KBM-7 (cell line): ENCODE results near the gene PAM16.

Experiments
- DNase-seq: peaks from one replicate; pipeline ENCODE4 v3.0.0-alpha.2; 2015
- in situ Hi-C: fragments of 300-500 bp; cut with MboI; formaldehyde crosslinking; loops from 2 replicates; pipeline ENCODE4 v1.14.3; 2020; ENCODE audit warnings: low sequenced_read_pairs, low pct_unique_long_range_greater_than_20kb, mixed read lengths

Gene PAM16

DNA sequence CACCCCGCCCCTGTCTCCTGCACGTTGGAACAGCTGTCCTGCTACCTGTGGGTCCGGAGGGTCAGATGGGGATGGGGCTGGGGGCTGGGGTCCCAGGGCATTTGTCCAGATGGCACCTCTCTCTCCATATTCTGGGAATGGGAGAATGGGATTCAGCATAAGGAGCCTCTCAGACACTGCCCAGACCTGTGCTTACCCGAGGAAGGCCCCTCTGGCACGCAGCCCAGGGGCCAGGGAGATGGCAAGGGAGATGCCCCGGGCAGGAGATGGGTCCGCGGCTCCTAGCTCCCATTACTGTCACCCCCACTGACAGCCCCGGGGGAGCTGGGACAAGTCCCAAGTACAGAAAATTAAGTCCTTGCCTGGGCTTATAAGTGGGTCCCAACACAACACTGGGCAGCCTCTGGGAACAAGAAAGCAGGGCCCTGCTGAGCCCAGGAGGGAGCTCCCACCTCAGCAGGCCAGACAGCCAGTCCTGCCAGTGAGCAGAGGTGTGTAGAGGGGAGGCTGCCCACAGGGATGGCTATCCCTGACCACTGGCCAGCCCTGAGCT is 22.3 kb upstream of the PAM16 start:
- DNase-seq: no peak
- in situ Hi-C loops: no loop called here

DNA sequence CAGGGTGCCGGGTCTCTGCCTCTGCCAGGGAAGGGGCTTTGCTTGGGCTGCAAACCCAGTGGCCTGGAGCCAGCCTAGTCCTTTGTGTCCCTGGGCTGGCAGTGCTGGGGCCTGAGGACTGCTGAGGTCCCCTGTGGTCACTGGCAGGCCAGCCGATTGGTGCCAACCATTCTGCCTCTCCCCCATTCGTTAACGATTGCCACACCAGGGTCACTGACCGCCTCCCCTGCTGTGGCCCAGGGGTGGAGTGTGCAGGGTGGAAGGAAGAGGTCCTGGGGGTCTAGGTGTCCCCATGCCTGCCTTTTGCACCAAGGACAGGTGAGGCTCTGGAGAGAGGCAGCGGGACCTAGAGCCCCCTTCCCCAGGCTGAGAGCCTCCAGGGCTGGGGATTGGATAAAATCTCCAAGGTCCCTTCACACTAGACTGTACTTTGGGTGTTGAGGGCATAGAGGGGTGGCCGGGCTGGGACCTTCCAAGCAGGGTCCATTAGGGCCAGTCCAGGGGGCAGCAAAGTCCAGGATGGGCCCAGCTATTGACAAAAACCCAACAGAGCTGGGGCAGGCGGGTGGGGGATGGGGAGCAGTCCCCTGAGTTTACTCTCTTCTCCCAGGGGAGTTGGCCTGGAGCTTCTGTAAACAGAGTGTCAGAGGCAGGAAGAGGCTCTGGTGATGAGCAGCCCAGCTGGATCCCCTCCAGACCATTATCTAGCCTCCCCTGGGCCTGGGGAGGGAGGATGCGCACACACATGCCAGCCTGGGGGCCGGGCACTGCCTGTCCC is 21.6 kb upstream of the PAM16 start:
- DNase-seq: no peak
- in situ Hi-C loops: no loop called here

DNA sequence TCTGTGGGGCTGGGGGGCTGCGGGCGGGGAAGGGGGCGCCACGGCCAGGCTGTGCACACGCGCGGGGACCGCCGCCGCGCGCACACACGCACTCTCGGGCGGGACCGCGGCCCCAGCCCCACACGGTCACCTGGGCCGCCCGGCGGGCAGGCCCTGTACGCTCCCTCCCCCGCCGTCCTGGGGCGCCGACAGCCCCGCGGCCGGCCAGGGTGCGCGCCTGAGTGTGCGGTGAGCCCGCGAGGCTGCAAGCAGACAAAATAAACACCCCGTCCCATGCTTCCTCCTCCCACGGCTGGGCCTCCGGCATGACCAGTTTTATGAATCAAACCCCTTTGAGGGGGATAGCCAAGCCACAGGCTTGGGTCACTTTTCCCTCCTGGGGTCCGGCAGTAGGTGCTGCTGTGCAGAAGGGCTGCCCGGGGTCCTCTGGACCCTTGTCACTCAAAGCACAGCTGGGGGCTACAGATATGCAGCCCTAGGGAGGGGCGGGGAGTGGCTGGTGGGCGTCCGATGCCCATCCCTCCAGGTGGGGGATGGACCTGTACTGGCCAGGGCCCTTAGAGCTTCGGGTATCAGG is 21.0 kb upstream of the PAM16 start:
- DNase-seq: no peak
- in situ Hi-C loops: no loop called here

DNA sequence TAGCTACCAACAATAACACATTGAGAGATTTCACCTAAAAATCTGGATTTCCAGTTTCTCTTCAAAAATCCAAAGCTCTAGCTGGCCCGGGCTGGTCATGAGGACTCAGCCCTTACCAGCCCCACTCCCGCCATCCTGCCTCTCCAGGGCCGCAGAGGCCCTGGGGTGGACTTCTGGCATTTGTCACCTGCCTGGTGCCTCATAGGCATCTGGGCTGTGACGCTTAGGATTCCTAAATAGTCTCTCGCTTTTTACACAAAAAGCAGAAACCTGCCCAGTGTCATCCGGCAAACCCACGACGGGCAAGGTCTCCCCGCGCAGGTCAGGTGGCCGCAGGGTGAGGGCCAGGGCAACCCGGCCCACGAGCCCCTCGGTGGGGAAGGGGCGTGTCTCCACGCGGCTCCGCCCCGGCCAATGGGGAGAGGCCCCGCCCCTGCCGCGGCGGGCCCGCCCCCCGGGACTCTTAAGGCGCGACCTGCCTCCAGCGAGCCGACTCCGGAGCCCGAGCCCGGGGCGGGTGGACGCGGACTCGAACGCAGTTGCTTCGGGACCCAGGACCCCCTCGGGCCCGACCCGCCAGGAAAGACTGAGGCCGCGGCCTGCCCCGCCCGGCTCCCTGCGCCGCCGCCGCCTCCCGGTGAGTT is 20.4 kb upstream of the PAM16 start, which contains the start of gene VASN:
VASN (plus strand) TSS at position 492 of the 644 bp plus-strand sequence. CDS start 9,030 bp downstream, outside the sequence.
- in situ Hi-C loops: no loop called here
- no peak for DNase-seq

DNA sequence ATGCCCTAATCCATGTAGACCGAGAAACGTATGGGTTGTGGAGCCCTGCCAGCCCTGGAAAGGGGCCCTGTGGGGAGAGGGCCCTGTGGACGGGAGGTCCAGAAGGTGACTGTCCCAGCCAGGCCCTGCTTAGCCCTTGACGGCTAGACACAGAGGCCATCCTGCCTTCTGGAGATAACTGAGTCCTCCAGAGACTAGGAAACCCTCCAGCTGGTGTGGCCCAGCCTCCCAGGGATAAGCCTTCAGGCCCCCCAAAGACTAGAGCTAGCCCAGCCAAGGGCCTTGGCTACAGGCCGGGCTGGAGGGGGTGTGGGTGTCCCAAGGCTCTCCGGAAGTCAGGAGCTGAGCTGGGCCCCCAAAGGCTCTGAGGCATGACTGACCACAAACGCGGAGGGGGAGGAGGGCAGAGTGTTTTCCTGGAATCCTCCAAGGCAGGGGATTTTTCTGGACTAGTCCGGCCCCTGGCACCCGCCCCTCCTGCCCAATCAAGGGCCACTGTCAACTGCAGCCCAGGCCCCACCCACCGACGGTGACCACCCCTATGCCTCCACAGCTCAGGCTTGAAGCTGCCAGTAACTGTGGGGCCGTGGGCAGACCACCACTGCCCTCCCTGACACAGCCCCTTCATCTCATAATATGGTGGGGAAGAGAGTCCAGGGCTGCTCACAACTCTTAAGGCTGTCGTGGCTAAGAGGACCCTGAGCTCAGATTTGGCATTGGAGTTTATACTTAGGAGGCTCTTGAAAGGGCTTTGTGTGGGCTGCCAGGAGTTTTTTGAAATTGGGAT is 19.6 kb upstream of the PAM16 start:
- DNase-seq: peak; percentile 53
- in situ Hi-C loops: no loop called here

DNA sequence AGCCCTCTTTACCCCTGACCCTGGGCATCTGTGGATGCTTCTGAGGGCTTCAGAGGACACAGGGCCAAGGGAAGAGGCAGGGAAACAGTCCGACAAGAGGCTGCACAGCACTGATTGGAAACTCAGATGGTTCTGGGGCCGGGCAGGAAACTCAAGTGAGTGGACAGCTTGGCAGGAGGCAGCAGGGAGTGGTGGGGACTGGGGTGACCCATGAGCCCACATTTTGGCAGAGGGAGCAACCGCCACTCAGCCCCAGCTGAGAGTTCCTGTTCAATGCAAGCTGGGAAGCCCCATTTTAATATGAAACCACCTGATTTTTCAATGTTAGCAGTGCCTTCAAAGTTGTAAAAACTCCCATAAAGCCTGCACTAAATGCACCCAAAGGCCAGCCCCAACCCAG is 19.0 kb upstream of the PAM16 start:
- no peak for DNase-seq
- in situ Hi-C loops: no loop called here

DNA sequence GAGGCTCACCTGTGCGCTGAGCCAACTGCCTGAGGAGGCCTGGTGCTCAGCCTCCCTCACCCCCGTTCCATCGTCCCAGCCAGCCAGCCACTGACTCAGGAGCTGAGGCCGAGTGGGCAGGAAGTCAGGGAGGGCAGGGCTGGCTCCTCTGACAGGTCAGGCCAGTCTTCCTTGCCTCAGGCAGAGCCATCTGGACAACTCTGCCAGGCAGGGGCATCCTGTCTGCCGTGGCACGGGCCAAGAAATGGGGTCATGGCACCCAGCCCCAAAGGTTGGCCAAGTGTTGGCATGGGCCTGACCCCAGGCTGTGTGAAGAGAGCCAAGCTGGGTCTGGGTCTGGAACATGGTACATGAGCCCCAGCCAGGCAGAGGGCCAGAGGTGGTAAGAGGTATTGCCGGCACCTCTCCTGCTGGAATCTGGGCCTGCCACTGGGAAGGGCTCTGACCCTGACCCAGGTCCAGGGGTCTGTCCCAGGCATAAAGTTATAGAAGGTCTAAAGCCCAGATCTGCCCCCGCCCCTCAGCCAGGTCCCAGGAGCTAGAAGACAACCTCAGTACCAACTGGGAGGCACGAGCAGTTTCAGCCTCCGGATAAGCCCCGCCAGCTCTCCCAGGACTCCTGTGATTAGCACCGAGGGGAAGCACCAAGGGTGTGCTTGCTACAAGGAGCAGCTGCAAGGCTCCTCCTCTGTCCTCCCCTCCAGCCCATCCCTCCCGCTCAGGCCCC is 18.0 kb upstream of the PAM16 start:
- in situ Hi-C loops: no loop called here
- DNase-seq: no peak

DNA sequence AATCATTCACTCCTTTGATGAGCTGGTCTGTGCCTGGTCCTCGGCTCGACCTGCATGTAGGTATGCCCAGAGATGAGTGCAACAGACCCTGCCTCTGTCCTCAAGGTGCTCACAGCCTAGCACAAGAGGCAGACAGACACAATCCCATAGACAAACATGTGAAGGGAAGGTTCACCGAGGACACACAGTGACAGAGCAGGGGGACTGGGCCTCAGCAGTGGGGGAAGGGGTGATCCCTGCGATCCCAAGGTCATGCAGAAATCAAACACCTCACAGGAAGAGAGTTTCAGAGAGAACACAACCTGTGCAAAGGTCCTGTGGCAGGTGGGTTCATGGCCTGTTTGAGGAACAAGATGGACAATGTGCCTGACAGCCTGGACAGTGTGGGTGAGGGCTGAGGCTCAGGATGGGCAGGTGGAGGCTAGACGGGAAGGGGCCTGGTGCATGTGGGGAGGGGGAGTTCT is 16.3 kb upstream of the PAM16 start:
- in situ Hi-C loops: no loop called here
- DNase-seq: no peak

DNA sequence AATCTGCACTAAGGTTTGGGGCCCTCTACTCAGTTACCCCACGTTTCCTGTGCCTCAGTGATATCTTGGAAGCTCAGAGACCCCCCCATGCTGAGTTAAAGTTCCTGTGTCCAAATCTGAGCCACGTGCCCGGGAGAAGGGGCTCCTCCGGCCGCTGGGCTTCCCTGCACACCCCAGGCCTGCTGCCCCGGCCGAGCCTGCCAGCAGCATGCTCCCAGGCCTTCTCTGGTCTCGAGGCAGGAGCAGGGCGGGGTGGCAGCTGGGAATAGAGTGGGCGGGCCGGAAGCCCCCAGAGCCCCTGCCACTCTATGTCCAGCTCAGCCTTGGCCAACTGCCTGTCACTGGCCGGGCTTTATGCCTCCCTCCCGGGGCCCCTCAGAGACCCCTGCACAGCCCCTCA is 14.9 kb upstream of the PAM16 start:
- in situ Hi-C loops: no loop called here

DNA sequence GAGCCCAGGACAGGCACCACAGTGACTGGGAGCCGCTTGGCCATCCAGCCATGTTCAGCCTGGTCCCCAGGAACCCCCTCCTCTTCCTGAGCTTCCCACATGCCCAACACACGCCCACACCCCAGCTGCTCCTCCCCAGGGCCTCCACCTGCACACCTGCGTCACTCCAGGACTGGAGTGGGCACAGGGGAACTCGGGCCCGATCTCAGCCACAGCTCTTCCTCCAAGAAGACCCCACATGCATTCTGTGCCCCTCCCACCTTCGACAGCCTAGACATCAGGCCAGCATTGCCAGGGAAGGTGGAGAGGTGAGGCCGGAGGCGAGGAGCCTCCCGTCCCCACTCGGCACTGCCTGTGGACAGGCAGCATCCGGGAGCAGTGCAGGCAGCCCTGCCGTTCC is 14.5 kb upstream of the PAM16 start:
- in situ Hi-C loops: no loop called here
- DNase-seq: no peak

More for the DNA sequence above, 14.9 kb upstream of the PAM16 start:
- no peak for DNase-seq

DNA sequence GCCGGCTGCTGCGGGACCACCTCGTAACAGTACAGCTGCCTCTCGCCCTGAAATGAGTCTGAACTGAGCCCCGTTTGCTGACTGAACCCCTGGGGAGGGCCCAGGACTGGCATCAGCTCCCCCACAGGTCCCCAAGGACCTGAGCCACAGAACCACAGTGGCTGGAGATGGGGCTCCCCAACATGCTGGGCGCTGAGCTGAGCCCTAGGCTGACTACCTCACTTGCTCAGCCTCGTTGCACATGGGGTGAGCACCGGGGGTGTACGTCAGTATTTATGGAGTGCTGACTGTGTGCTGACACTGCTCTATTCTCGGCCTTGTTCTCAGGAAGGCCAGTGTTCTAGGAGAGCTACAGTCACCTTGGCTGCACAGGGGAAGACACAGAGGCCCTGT is 13.9 kb upstream of the PAM16 start:
- DNase-seq: no peak
- in situ Hi-C loops: no loop called here

DNA sequence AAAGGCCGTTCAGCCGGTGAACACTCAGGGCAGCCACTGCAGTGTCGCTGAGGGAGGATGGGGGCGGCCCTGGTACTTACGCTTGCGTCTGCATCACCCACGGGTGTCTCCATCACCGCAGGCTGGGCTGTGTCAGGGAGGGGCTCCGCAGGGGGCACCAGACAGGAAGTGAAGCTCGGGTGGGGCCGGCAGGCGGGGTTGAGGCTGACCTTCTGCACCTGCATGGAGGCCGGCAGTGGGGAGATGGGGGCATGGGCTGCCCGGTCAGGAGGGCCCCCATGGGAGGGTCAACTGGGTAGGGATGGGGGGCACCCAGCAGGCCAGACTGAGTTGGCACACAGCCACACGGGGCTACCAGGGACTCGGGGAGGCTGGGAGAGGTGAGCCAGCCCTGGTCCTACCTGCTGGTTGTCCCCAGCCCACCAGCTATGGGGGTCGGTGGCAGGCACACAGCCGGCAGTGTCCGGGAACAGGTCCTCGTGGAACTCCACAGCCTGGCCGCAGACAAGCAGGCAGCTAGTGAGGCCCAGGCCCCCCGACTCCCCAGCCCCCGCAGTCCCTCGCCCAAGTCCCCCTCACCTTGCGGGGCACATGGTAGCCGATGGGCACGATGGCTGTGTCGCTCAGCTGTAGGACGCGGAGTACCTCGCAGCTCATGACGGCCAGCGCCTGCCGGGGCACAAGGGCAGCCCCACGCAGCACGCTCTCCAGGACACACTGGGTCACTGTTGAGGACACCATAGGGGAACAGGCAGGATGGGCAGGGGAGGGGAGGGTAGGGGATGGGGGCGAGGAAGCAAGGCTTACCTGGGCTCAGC is 13.3 kb upstream of the PAM16 start:
- in situ Hi-C loops: no loop called here
- DNase-seq: no peak

DNA sequence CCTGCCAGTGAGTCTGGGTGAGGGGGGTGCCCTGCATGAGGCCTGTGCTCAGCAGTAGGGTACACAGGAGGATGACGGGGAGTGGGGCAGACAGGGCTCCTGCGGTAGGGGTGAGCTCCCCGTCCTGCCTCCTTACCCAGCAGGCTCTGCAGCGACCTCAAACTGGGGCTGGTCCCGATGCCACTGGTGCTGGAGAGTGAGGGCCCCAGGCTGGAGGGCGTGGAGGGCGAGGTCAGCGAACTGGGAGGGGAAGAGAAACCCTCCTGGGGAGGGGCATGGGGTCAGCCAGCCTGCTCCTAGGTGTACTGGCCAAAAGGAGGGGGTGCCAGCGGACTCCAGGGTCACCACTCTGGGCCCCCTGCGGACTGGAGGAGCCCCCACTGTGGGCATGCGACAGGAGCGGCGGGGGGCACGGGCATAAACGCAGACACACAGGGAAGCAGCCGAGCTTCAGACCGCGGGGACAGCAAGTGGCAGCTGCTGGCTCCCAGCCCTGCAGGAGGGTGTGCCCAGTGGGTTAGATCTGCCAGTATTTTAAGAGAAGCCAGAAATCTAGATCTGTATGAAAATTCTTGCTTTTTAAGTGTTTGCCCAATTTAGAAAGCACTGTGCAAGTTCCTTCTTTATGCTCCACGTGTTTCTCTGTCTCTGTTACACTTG is 11.5 kb upstream of the PAM16 start:
- DNase-seq: no peak
- in situ Hi-C loops: no loop called here

DNA sequence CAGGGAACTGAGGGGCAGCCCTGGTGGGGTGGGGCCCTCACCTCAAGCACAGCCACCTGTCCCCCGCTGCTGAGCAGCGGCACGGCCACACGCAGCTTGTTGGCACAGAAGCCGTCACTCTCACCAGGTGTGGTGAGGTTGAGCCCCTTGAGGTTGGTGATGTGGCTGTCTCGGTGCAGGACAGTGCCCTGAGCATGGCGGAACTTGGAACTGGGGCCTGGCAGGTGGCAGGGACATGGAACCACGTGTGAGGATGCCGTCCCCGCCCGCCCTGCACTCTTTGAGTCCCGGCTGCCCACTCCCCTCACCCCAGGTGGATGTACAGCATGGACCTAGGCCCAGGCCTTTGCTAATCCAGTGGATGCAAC is 10.8 kb upstream of the PAM16 start:
- in situ Hi-C loops: no loop called here
- no peak for DNase-seq

DNA sequence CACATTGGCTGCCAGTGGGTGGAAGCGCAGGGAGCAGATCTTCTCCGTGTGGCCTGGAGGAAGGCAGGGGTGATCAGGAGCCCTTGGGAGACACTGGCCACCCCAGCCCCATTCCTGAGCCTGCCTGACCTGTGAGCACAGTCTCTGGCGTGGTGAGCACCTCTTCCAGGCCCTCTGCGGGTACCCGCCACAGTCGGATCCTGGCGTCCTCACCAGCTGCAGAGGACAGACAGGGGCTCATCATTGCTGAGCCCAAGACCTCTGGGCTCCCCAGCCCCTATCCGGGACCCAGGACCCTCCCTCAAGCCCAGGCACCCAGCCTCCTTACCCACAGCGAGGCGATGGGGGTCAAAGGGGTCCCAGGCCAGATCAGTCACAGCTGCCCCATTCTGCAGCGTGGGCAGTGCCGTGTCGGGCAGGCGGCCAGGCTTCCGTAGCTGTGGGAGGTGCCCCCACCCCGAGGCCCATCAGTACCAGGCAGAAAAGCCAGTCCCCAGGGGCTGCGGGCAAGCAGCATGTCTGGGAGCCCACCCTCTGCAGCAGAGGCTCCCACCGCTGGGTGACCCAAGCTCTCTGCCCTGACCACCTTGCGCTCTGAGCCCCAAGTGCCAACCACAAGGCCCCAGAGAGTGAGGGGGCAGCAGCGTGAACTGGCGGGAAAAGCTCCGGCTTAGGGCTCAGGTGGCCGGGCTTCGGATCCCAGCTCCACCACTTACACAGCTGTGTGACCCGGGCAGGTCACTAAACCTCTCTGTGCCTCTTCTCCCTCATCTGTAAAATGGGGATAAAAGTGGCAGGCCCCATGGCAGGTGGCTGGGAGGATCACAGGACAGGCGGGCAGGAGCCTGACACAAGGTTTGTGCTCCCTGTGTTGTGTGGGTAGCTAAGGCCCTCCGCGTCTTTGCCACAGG is 10.2 kb upstream of the PAM16 start:
- in situ Hi-C loops: no loop called here
- no peak for DNase-seq

DNA sequence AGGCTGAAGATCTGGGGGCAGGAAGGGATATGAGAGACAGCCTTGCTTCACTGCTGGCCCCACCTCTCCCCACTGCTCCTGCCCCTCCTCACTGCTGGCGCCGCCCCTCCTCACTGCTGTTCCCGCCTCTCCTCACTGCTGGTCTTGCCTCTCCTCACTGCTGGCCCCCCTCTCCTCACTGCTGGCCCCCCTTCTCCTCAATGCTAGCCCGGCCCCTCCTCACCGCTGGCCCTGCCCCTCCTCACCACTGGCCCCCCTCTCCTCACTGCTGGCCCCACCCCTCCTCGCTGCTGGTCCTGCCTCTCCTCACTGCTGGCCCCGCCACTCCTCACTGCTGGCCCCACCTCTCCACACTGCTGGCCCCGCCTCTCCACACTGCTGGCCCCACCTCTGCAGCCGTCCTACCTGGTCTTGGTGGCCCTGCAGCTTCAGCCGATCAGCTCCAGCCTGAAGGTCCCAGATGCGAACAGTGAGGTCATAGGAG is 9.5 kb upstream of the PAM16 start:
- in situ Hi-C loops: no loop called here
- no peak for DNase-seq
